NCI-H2029 (cell line): ENCODE measurements around the gene AP1AR.

ENCODE experiments used
- DNase-seq: peaks from one replicate; lab custom pipeline; 2025; lab: John Stamatoyannopoulos, UW

Gene AP1AR

GRCh38 chr4:112312610-112313239, 81.1 kb downstream of the AP1AR start:
- no peak for DNase-seq

- no peak for DNase-seq
Observed at GRCh38 chr4:112315446-112315845, 83.9 kb downstream of the AP1AR start.

- DNase-seq = no peak
Observed at GRCh38 chr4:112316360-112316759, 84.8 kb downstream of the AP1AR start.

GRCh38 chr4:112318239-112319142, 86.9 kb downstream of the AP1AR start:
- no peak for DNase-seq
